Measurements from ENCODE around the gene BEST4.

DNA sequence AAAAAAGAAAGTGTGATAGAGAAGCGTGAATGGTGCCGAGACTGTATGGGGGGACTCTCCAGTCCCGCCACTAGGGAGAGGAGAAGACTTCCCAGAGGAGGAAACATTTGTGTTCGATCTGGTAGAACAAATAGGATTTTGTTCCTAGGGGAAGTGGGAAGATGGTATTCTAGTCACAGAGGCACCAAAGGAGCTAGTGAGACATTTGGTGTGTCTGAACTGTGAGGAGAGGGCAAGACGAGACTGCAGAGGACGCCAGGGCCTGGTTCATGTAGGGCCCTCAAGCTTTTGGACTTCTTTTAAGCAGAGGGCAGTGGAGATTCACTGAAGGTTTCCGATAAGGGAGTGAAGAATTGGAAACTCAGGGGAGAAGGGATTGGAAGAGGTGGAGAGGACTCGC, 23.3 kb upstream of the BEST4 start:
- TF ChIP-seq CTCF (IDR thresholded peaks at IDR 0.05; ENCODE audit: poor library complexity, severe bottlenecking) = no peak
- TF ChIP-seq TAF1 (IDR thresholded peaks at IDR 0.05; ENCODE audit: low read depth) = no peak
- no peak for TF ChIP-seq EP300 (conservative IDR thresholded peaks at IDR 0.05; ENCODE audit: poor library complexity, severe bottlenecking)
- no peak for TF ChIP-seq REST (IDR thresholded peaks at IDR 0.05; ENCODE audit: borderline replicate concordance)
- no peak for TF ChIP-seq EZH2 (IDR thresholded peaks at IDR 0.05; ENCODE audit: borderline replicate concordance, insufficient read depth, low read length, poor library complexity, severe bottlenecking)
- TF ChIP-seq SMC3 (conservative IDR thresholded peaks at IDR 0.05; ENCODE audit: poor library complexity) = no peak
- no peak for TF ChIP-seq MXI1 (conservative IDR thresholded peaks at IDR 0.05; ENCODE audit: poor library complexity, severe bottlenecking)

Measured in neural cell (in vitro differentiated cells).